ENCODE measurements around the gene CFAP161.
A peak's percentile ranks its signal among the peaks of the same experiment; 100 is the strongest.
"Not testable (repeated sequence)": the region's sequence is repeated elsewhere in the genome, so short reads cannot be mapped to it uniquely, and the experiment has no call there.

Gene CFAP161

GRCh38 chr15:81113861-81114291 lies 20.2 kb upstream of the CFAP161 start:
- TF ChIP-seq CTCF (conservative IDR thresholded peaks at IDR 0.05; ENCODE audit: low read depth, low read length), result no peak
- DNase-seq (ENCODE audit: low read depth), result peak; percentile 32
- H3K4me3 ChIP-seq (ENCODE audit: low read depth, low read length), result no peak overlapping the region

DNA sequence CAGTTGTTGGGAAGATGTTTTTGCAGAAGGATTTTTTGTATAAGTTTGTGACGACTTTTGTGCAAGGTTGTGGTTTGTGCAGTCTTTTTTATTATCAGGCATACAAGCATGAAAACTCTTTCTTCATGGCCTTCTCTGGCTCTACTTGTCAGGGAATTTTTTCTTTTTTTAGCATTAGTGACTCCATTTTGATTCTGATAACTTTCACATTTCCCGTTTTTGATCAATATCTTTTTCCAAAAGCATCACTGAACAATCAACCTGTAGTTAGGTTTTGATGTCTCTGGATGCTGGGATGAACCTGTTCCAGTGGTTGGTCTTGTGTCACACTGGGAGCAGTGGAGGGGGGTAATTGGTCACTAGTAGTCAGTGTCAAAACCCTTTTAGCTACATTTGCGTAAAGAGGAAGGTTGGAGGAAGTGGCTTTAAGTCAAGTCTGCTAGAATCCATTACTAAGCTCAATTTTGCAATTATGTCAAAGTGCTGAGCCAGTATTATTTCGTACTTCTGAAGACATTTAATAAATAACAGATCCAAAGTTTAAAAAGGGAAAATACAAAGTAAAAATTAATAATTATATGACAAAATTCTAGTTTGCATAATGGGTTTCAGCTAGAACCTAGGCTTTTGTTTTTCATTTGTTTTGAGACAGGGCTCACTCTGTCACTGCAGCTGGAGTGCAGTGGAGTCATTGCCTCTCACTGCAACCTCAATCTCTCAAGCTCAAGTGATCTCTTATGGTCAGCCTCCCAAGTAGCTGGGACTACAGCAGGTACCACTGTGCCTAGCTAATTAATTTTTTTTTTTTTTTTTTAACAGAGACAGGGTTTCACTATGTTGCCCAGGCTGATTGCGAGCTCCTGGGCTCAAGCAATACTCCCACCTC lies 18.8 kb upstream of the CFAP161 start:
- DNase-seq (ENCODE audit: low read depth), result no peak
- H3K4me3 ChIP-seq (ENCODE audit: low read depth, low read length), result no peak overlapping the region
- TF ChIP-seq CTCF (conservative IDR thresholded peaks at IDR 0.05; ENCODE audit: low read depth, low read length), result no peak

GRCh38 chr15:81117136-81117535 lies 16.9 kb upstream of the CFAP161 start:
- TF ChIP-seq CTCF (conservative IDR thresholded peaks at IDR 0.05; ENCODE audit: low read depth, low read length), result no peak
- H3K4me3 ChIP-seq (ENCODE audit: low read depth, low read length), result no peak overlapping the region
- DNase-seq (ENCODE audit: low read depth), result peak; percentile 53

GRCh38 chr15:81117581-81117980 lies 16.5 kb upstream of the CFAP161 start:
- TF ChIP-seq CTCF (conservative IDR thresholded peaks at IDR 0.05; ENCODE audit: low read depth, low read length), result no peak
- no peak for DNase-seq (ENCODE audit: low read depth)
- no peak overlapping the region for H3K4me3 ChIP-seq (ENCODE audit: low read depth, low read length)

DNA sequence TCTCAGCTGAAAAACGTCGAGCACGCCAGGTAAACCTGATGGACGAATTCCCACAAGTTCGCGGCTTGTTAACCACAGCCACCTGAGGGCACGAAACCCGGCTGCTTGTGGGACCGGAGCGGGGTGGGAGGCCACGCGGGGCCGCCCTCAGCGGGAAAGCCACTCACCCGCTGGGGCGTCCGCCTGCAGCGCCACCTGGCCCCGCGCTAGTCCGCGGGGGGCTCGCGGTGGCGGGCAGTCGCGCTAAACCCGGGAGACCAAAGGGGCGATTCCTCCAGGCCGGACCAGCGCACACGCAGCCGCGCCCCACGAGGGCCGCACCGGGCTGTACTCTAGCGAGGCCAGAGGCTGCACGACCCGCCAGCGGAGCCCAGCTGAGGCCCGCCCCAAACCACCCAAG lies 15.7 kb upstream of the CFAP161 start:
- no peak overlapping the region for H3K4me3 ChIP-seq (ENCODE audit: low read depth, low read length)
- DNase-seq (ENCODE audit: low read depth), result no peak
- TF ChIP-seq CTCF (conservative IDR thresholded peaks at IDR 0.05; ENCODE audit: low read depth, low read length), result no peak

- DNase-seq (ENCODE audit: low read depth), result no peak
- no peak overlapping the region for H3K4me3 ChIP-seq (ENCODE audit: low read depth, low read length)
- TF ChIP-seq CTCF (conservative IDR thresholded peaks at IDR 0.05; ENCODE audit: low read depth, low read length), result no peak
Observed at GRCh38 chr15:81120069-81120468, 14.0 kb upstream of the CFAP161 start.

- no peak for TF ChIP-seq CTCF (conservative IDR thresholded peaks at IDR 0.05; ENCODE audit: low read depth, low read length)
- DNase-seq (ENCODE audit: low read depth), result peak; percentile 19
Observed at GRCh38 chr15:81126892-81127291, 7.2 kb upstream of the CFAP161 start.

DNA sequence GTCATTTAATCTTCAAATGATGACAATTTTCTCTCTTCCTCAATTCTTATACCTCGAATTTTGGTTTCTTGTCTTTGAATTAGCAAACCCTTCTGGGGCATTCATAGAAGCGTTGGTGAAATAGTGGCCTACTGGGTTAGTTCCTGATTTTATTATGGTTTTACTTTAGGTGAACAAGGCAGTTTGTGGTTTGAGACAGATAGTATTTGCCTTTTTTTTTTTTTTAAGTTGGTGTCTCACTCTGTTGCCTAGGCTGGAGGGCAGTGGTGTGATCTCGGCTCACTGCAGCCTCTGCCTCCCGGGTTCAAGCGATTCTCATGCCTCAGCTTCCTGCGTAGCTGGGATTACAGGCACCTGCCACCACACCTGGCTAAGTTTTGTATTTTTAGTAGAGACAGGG lies 7.4 kb downstream of the CFAP161 start:
- not testable (repeated sequence) for H3K4me3 ChIP-seq (ENCODE audit: low read depth, low read length); DNase-seq (ENCODE audit: low read depth)

More at GRCh38 chr15:81126892-81127291, 7.2 kb upstream of the CFAP161 start:
- H3K4me3 ChIP-seq (ENCODE audit: low read depth, low read length), result no peak overlapping the region
